Loucy (cell line): ENCODE measurements around the gene ARRB1.

Source experiments
- H2AFZ ChIP-seq: fragments of 200-600 bp; sonication (generic); 2 replicates; pipeline ENCODE4 v1.6.0; 2016; ENCODE audit warnings: antibody characterized with exemption, mild to moderate bottlenecking, low read length, moderate library complexity
- H3F3A ChIP-seq: fragments of 200-600 bp; 2 replicates; pipeline ENCODE4 v1.6.0; 2016; ENCODE audit warnings: antibody characterized with exemption, low read depth, mild to moderate bottlenecking
- H3K27me3 ChIP-seq: fragments of 200-600 bp; sonication (generic); 2 replicates; pipeline ENCODE4 v1.6.1; 2014; ENCODE audit warnings: low read length, mild to moderate bottlenecking; ENCODE audit not compliant: insufficient read depth, poor library complexity, severe bottlenecking
- H3K36me3 ChIP-seq: fragments of 200-600 bp; sonication (generic); 2 replicates; pipeline ENCODE4 v1.6.1; 2016; ENCODE audit warnings: low read length; ENCODE audit not compliant: insufficient read depth
- H3K4me1 ChIP-seq: fragments of 200-600 bp; sonication (generic); 2 replicates; pipeline ENCODE4 v1.5.1; 2014; ENCODE audit warnings: low read length, mild to moderate bottlenecking; ENCODE audit not compliant: insufficient read depth, poor library complexity, severe bottlenecking
- H3K4me2 ChIP-seq: fragments of 200-600 bp; sonication (generic); 2 replicates; pipeline ENCODE4 v1.6.0; 2014; ENCODE audit warnings: antibody characterized with exemption, low read length, low read depth, mild to moderate bottlenecking; ENCODE audit not compliant: poor library complexity, severe bottlenecking
- H3K4me3 ChIP-seq: fragments of 200-600 bp; sonication (generic); 2 replicates; pipeline ENCODE4 v1.5.1; 2014; ENCODE audit warnings: low read length, mild to moderate bottlenecking, mixed read lengths; ENCODE audit not compliant: poor library complexity, severe bottlenecking
- H3K79me2 ChIP-seq: fragments of 200-600 bp; sonication (generic); 2 replicates; pipeline ENCODE4 v1.6.1; 2014; ENCODE audit warnings: low read length; ENCODE audit not compliant: insufficient read depth
- H3K9ac ChIP-seq: fragments of 200-600 bp; sonication (generic); 2 replicates; pipeline ENCODE4 v1.6.0; 2014; ENCODE audit warnings: mild to moderate bottlenecking, low read depth, low read length, moderate library complexity; ENCODE audit not compliant: poor library complexity, severe bottlenecking
- H3K9me2 ChIP-seq: fragments of 200-600 bp; sonication (generic); replicated peaks from 2 replicates; pipeline ENCODE4 v1.6.1; 2016; ENCODE audit warnings: low read depth, low read length, mixed read lengths
- H3K9me3 ChIP-seq: fragments of 200-600 bp; sonication (generic); 2 replicates; pipeline ENCODE4 v1.6.1; 2014; ENCODE audit warnings: mild to moderate bottlenecking, antibody characterized with exemption, low read length, low read depth; ENCODE audit not compliant: insufficient read depth
- H4K20me1 ChIP-seq: fragments of 200-600 bp; sonication (generic); 2 replicates; pipeline ENCODE4 v1.6.0; 2014; ENCODE audit warnings: antibody characterized with exemption, low read length, mild to moderate bottlenecking; ENCODE audit not compliant: insufficient read depth, poor library complexity, severe bottlenecking
- EZH2phosphoT487 ChIP-seq: fragments of 200-600 bp; IDR thresholded peaks from 2 replicates; pipeline ENCODE4 v1.6.1; 2018; ENCODE audit warnings: antibody characterized with exemption, mild to moderate bottlenecking, moderate library complexity, borderline replicate concordance
- TF ChIP-seq, protein P1 (sequence below): fragments of 200-600 bp; sonication (generic); conservative IDR thresholded peaks from 2 replicates; pipeline ENCODE4 v1.5.1; 2014; ENCODE audit warnings: mild to moderate bottlenecking, antibody characterized with exemption, low read length

Gene ARRB1

GRCh38 chr11:75352588-75353206 is 1.2 kb upstream of the ARRB1 start:
- Histone ChIP-seq H3K9me3 (no peaks in the 10 kb centered on the region), H3K27me3 (no peaks in the 10 kb centered on the region), H3F3A (no peaks in the 10 kb centered on the region), H3K4me1 (peaks cover 44% of the 10 kb centered on the region), H3K9ac (peak overlapping the region; percentile 93), H3K36me3 (no peaks in the 10 kb centered on the region), H3K9me2 (no peaks in the 10 kb centered on the region), H2AFZ (0 out of 2 replicates have a peak overlapping the region, but pooled peaks have one; percentile 16), H4K20me1 (peaks cover 25% of the 10 kb centered on the region), H3K4me2 (peak overlapping the region; percentile 97), H3K4me3 (peak overlapping the region; percentile 89), H3K79me2 (peaks cover 53% of the 10 kb centered on the region)
- no peak for TF ChIP-seq EZH2phosphoT487
- TF ChIP-seq, protein P1, sequence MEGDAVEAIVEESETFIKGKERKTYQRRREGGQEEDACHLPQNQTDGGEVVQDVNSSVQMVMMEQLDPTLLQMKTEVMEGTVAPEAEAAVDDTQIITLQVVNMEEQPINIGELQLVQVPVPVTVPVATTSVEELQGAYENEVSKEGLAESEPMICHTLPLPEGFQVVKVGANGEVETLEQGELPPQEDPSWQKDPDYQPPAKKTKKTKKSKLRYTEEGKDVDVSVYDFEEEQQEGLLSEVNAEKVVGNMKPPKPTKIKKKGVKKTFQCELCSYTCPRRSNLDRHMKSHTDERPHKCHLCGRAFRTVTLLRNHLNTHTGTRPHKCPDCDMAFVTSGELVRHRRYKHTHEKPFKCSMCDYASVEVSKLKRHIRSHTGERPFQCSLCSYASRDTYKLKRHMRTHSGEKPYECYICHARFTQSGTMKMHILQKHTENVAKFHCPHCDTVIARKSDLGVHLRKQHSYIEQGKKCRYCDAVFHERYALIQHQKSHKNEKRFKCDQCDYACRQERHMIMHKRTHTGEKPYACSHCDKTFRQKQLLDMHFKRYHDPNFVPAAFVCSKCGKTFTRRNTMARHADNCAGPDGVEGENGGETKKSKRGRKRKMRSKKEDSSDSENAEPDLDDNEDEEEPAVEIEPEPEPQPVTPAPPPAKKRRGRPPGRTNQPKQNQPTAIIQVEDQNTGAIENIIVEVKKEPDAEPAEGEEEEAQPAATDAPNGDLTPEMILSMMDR, result no peak

- H4K20me1 ChIP-seq, result peaks cover 32% of the 10 kb centered on the region
- no peaks in the 10 kb centered on the region for H3K27me3 ChIP-seq
- TF ChIP-seq, protein P1, result peak; percentile 44
- no peak for TF ChIP-seq EZH2phosphoT487
- no peaks in the 10 kb centered on the region for H3K9me3 ChIP-seq
- H3K79me2 ChIP-seq, result peaks cover 60% of the 10 kb centered on the region
- peak overlapping the region; percentile 89 for H3K4me3 ChIP-seq
- peaks cover 51% of the 10 kb centered on the region for H3K4me1 ChIP-seq
- peak overlapping the region; percentile 97 for H3K4me2 ChIP-seq
- no peaks in the 10 kb centered on the region for H3K9me2 ChIP-seq
- peak overlapping the region; percentile 85 for H2AFZ ChIP-seq
- H3K36me3 ChIP-seq, result no peaks in the 10 kb centered on the region
- no peaks in the 10 kb centered on the region for H3F3A ChIP-seq
- H3K9ac ChIP-seq, result peak overlapping the region; percentile 93
These were observed 528 bp upstream of the ARRB1 start for GRCh38 chr11:75351791-75352587.

DNA sequence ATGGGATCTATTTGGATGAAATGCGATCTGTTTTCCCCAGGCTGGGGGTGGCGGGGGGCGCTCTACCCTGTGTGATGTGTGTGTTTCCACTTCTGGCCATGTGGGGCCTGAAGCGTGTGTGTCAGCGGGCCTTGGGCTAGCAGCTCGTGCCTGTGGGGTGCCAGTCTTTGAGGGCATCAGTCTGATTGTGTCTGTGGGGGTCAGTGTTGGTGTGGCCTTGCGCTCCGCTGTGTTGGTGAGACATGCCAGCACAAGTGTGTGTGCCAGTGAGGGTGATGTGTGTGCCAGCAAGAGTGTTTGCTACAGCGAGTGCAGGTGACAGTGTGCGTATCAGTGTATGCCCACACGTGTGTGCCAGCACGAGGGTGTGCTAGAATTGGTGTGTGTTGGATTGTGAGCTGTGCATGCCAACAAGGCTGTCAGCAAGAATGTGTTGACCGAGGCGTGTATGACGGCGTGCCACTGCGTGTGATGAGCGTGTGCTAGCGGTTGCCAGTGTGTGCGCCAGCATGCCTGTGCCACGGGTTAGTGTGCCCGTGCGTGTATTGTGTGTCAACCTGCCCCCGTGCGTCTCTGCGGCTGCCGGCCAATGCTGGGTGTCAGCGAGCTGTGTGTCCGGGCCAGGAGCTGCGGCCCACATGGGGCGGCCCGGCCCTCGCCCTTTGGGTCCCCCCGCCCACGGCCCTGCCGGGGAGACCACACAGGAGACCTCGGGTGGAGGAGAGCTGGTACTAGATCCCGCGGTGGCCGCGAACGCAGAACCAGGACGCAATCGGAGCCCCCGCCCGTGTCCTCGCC is 519 bp downstream of the ARRB1 start:
- peak overlapping the region; percentile 59; the same call in 1 of the 2 replicates for H2AFZ ChIP-seq
- no peaks in the 10 kb centered on the region for H3K9me3 ChIP-seq
- no peak for TF ChIP-seq EZH2phosphoT487
- TF ChIP-seq, protein P1, result peak; percentile 67
- H3K4me3 ChIP-seq, result peak overlapping the region; percentile 89
- no peaks in the 10 kb centered on the region for H3K27me3 ChIP-seq
- H3K36me3 ChIP-seq, result no peaks in the 10 kb centered on the region
- H3K9ac ChIP-seq, result peak overlapping the region; percentile 93
- H3K79me2 ChIP-seq, result peaks cover 70% of the 10 kb centered on the region
- H3F3A ChIP-seq, result no peaks in the 10 kb centered on the region
- no peaks in the 10 kb centered on the region for H3K9me2 ChIP-seq
- H3K4me2 ChIP-seq, result peak overlapping the region; percentile 97
- H4K20me1 ChIP-seq, result peaks cover 42% of the 10 kb centered on the region
- peaks cover 61% of the 10 kb centered on the region for H3K4me1 ChIP-seq
